Esophagus muscularis mucosa (tissue), 4 donors: ENCODE data around the gene LRP1. TPM values are rescaled to one million over a fixed set of nuclear protein-coding genes. Genes with fewer than 3 reads are reported as not detected.
A peak's percentile ranks its signal among the peaks of the same experiment; 100 is the strongest.

Source experiments
- DNase-seq: peaks from one replicate; pipeline ENCODE4 v3.0.0-alpha.2; 2017; ENCODE audit errors: extremely low spot score
- H3K27ac ChIP-seq, 4 donors: fragments of 200-600 bp; sonication (generic); replicated peaks in 1 of 4; 1 replicate in 3 of 4; 2 replicates in 1 of 4; pipeline ENCODE4 v1.5.1; 2016 to 2019; ENCODE audit warnings: mild to moderate bottlenecking in 1 of 4
- H3K27me3 ChIP-seq, 4 donors: fragments of 200-600 bp; sonication (generic); one replicate each; pipeline versions ENCODE4 v1.5.1 to v1.6.0; 2016 to 2019
- H3K36me3 ChIP-seq, 4 donors: fragments of 200-600 bp; sonication (generic); one replicate each; pipeline ENCODE4 v1.5.1; 2016 to 2019
- H3K4me1 ChIP-seq, 4 donors: fragments of 200-600 bp; sonication (generic); one replicate each; pipeline ENCODE4 v1.5.1; 2016 to 2019
- H3K4me3 ChIP-seq, 4 donors: fragments of 200-600 bp; sonication (generic); 1 replicate in 2 of 4; 2 replicates in 2 of 4; pipeline ENCODE4 v1.5.1; 2016 to 2019; ENCODE audit warnings: mild to moderate bottlenecking in 4 of 4, moderate library complexity in 1 of 4
- H3K9me3 ChIP-seq, 4 donors: fragments of 200-600 bp; sonication (generic); 1 replicate in 3 of 4; 2 replicates in 1 of 4; pipeline ENCODE4 v1.5.1; 2016 to 2019
- CTCF ChIP-seq, 3 experiments: fragments of 200-600 bp in 2 of 3; fragments of 450-650 bp in 1 of 3; sonication (generic) in 2 of 3; IDR thresholded peaks; one replicate each; pipeline ENCODE4 v1.5.1; 2017 to 2019; ENCODE audit warnings: antibody characterized with exemption in 3 of 3, mild to moderate bottlenecking in 2 of 3, moderate library complexity in 1 of 3
- EP300 ChIP-seq: sonication (generic); formaldehyde crosslinking; IDR thresholded peaks from one replicate; pipeline ENCODE4 v1.6.1; 2017; ENCODE audit warnings: antibody characterized with exemption
- POLR2A ChIP-seq: fragments of 450-650 bp; IDR thresholded peaks from one replicate; pipeline ENCODE4 v1.6.1; 2017; ENCODE audit warnings: antibody characterized with exemption, moderate library complexity, mild to moderate bottlenecking, low read depth
- POLR2AphosphoS5 ChIP-seq, 2 donors: sonication (generic); formaldehyde crosslinking; IDR thresholded peaks; one replicate each; pipeline ENCODE4 v1.6.1; 2017; ENCODE audit warnings: antibody characterized with exemption in 2 of 2
- WGBS: methylation state at CpG from one replicate; pipeline ENCODE4 v1.1.5; 2018; 5-methylcytosine and 5-hydroxymethylcytosine counted together
- intact Hi-C: fragments of 100-400 bp; cut with DNase I; formaldehyde crosslinking; loops from one replicate; pipeline ENCODE4 v1.15.1; 2023
- total RNA-seq, 4 donors: library from RNA; depleted of rRNA; stranded (reverse); fragments of >200 nt; gene quantifications; one replicate each; pipeline versions ENCODE4 v1.1.0 to v1.2.1, GENCODE V29; 2016

The LRP1 gene
- total RNA-seq, 4 donors from 2014 or later, result 203 to 338 (median 250) TPM

- no peak for TF ChIP-seq CTCF (IDR thresholded peaks at IDR 0.05)
- no peak for TF ChIP-seq POLR2AphosphoS5 (IDR thresholded peaks at IDR 0.05)
- no peak for TF ChIP-seq EP300
- TF ChIP-seq POLR2A, result no peak
- peaks cover 10 to 93% (median 57%) of the 10 kb centered on the region in 4 donors for H3K27me3 ChIP-seq
- no peaks in the 10 kb centered on the region for H3K36me3 ChIP-seq
- no peaks in the 10 kb centered on the region for H3K9me3 ChIP-seq
- intact Hi-C loops, result no loop called here
- 3% methylated on average over 11 of the region's 18 CpGs for WGBS
- H3K27ac ChIP-seq, result no peak overlapping the region
- no peak for DNase-seq
- H3K4me1 ChIP-seq, result peaks cover 58 to 69% (median 66%) of the 10 kb centered on the region in 4 donors
- H3K4me3 ChIP-seq, result peak overlapping the region in 3 of 4 donors; percentile 21 to 52 (median 42)
Observed at GRCh38 chr12:57242329-57242690, 114.0 kb downstream of the LRP1 start.

- intact Hi-C loops, result loop anchor here (1.0 kb wide), 1 partner anchor 29 kb away; no protein-coding TSS in a partner anchor
Observed at GRCh38 chr12:57242691-57243454, 114.6 kb downstream of the LRP1 start.

GRCh38 chr12:57243521-57244311 lies 115.4 kb downstream of the LRP1 start:
- 9% methylated on average over 33 of the region's 41 CpGs for WGBS
- Histone ChIP-seq H3K36me3 (no peaks in the 10 kb centered on the region), H3K27me3 (peaks cover 10 to 83% (median 48%) of the 10 kb centered on the region in 4 donors), H3K4me3 (peak overlapping the region; percentile 21 to 52 (median 40)), H3K9me3 (no peaks in the 10 kb centered on the region), H3K4me1 (peaks cover 48 to 57% (median 54%) of the 10 kb centered on the region in 4 donors), H3K27ac (no peak overlapping the region)
- no peak for DNase-seq
- TF ChIP-seq CTCF (IDR thresholded peaks at IDR 0.05) (peak; percentile 66 to 76 (median 75)), POLR2AphosphoS5 (IDR thresholded peaks at IDR 0.05) (no peak), EP300 (no peak), POLR2A (no peak)
- intact Hi-C loops, result loop anchor here (1.0 kb wide), 1 partner anchor 29 kb away; no protein-coding TSS in a partner anchor

More at GRCh38 chr12:57242691-57243454, 114.6 kb downstream of the LRP1 start:
- no peaks in the 10 kb centered on the region for H3K36me3 ChIP-seq
- peaks cover 57 to 65% (median 62%) of the 10 kb centered on the region in 4 donors for H3K4me1 ChIP-seq
- no peak for DNase-seq
- H3K27ac ChIP-seq, result no peak overlapping the region
- 10% methylated on average over 13 of the region's 45 CpGs for WGBS
- TF ChIP-seq POLR2AphosphoS5 (IDR thresholded peaks at IDR 0.05) (no peak), CTCF (IDR thresholded peaks at IDR 0.05) (peak; percentile 20 to 64 (median 50))
- peak overlapping the region; percentile 21 to 52 (median 40) for H3K4me3 ChIP-seq
- no peaks in the 10 kb centered on the region for H3K9me3 ChIP-seq
- H3K27me3 ChIP-seq, result peaks cover 10 to 87% (median 53%) of the 10 kb centered on the region in 4 donors

- no peak for TF ChIP-seq CTCF (IDR thresholded peaks at IDR 0.05)
- no peak for TF ChIP-seq POLR2AphosphoS5 (IDR thresholded peaks at IDR 0.05)
- TF ChIP-seq POLR2A, result no peak
- no peak for TF ChIP-seq EP300
- DNase-seq, result no peak
- H3K27ac ChIP-seq, result no peak overlapping the region
- no peak overlapping the region for H3K4me3 ChIP-seq
- 67% methylated on average over 6 of the region's 6 CpGs for WGBS
- intact Hi-C loops, result no loop called here
- H3K4me1 ChIP-seq, result peaks cover 45 to 51% (median 48%) of the 10 kb centered on the region in 4 donors
- H3K27me3 ChIP-seq, result peaks cover 10 to 83% (median 47%) of the 10 kb centered on the region in 4 donors
- H3K36me3 ChIP-seq, result no peaks in the 10 kb centered on the region
- H3K9me3 ChIP-seq, result no peaks in the 10 kb centered on the region
Observed at GRCh38 chr12:57244312-57244696, 116.0 kb downstream of the LRP1 start.
